Activated naive CD8-positive, alpha-beta T cell treated with anti-CD3 and anti-CD28 coated beads, Interleukin-2, amount 50 U/mL, for 24 hours (primary cell): ENCODE results near the gene NPLOC4.
"Not testable (repeated sequence)": the region's sequence is repeated elsewhere in the genome, so short reads cannot be mapped to it uniquely, and the experiment has no call there.

Source experiments
- ATAC-seq: fragments of 150-1000 bp; cut with Tn5 transposase; one replicate; pipeline ENCODE4 v1.10.0; 2021
- DNase-seq: peaks from one replicate; pipeline ENCODE4 v3.0.0; 2021
- H3K27ac Mint-ChIP-seq: one replicate; pipeline ENCODE4 v1.8.0; 2021; ENCODE audit warnings: mild to moderate bottlenecking, mixed read lengths
- H3K27me3 Mint-ChIP-seq: one replicate; pipeline ENCODE4 v1.8.0; 2021; ENCODE audit warnings: mixed read lengths
- H3K36me3 Mint-ChIP-seq: one replicate; pipeline ENCODE4 v1.8.0; 2021; ENCODE audit warnings: low read depth, mixed read lengths
- H3K4me1 Mint-ChIP-seq: one replicate; pipeline ENCODE4 v1.8.0; 2021; ENCODE audit warnings: mixed read lengths
- H3K4me3 Mint-ChIP-seq: one replicate; pipeline ENCODE4 v1.8.0; 2021; ENCODE audit warnings: mild to moderate bottlenecking, moderate library complexity, mixed read lengths
- H3K9me3 Mint-ChIP-seq: one replicate; pipeline ENCODE4 v1.8.0; 2021; ENCODE audit warnings: mixed read lengths

The NPLOC4 gene

GRCh38 chr17:81630274-81630673, 6.6 kb downstream of the NPLOC4 start:
- Mint-ChIP-seq H3K27ac (no peak overlapping the region), H3K4me3 (no peak overlapping the region), H3K4me1 (peaks cover 13% of the 10 kb centered on the region), H3K36me3 (peaks cover 37% of the 10 kb centered on the region), H3K27me3 (no peaks in the 10 kb centered on the region), H3K9me3 (no peaks in the 10 kb centered on the region)
- DNase-seq (no peak), ATAC-seq (no peak)

GRCh38 chr17:81621494-81622130, 15.3 kb downstream of the NPLOC4 start:
- no peak for DNase-seq
- ATAC-seq: no peak
- Mint-ChIP-seq H3K36me3 (peaks cover 57% of the 10 kb centered on the region), H3K4me1 (peaks cover 7% of the 10 kb centered on the region), H3K27me3 (no peaks in the 10 kb centered on the region), H3K4me3 (no peak overlapping the region), H3K27ac (no peak overlapping the region), H3K9me3 (no peaks in the 10 kb centered on the region)

- peaks cover 34% of the 10 kb centered on the region for H3K4me1 Mint-ChIP-seq
- H3K36me3 Mint-ChIP-seq: peaks cover 55% of the 10 kb centered on the region
- H3K27ac Mint-ChIP-seq, H3K9me3 Mint-ChIP-seq, H3K27me3 Mint-ChIP-seq, DNase-seq, H3K4me3 Mint-ChIP-seq, ATAC-seq: not testable (repeated sequence)
These were observed 18.6 kb downstream of the NPLOC4 start for GRCh38 chr17:81618307-81618706.

GRCh38 chr17:81616877-81617276, 20.0 kb downstream of the NPLOC4 start:
- H3K27ac Mint-ChIP-seq: no peak overlapping the region
- DNase-seq (no peak), ATAC-seq (no peak)
- H3K9me3 Mint-ChIP-seq: no peaks in the 10 kb centered on the region
- peaks cover 36% of the 10 kb centered on the region for H3K4me1 Mint-ChIP-seq
- no peaks in the 10 kb centered on the region for H3K27me3 Mint-ChIP-seq
- no peak overlapping the region for H3K4me3 Mint-ChIP-seq
- H3K36me3 Mint-ChIP-seq: peaks cover 62% of the 10 kb centered on the region

- ATAC-seq (no peak), DNase-seq (no peak)
- Mint-ChIP-seq H3K27ac (peak overlapping the region; percentile 93), H3K4me3 (no peak overlapping the region), H3K9me3 (no peaks in the 10 kb centered on the region), H3K4me1 (peaks cover 36% of the 10 kb centered on the region), H3K27me3 (no peaks in the 10 kb centered on the region), H3K36me3 (peaks cover 49% of the 10 kb centered on the region)
These were observed 21.4 kb downstream of the NPLOC4 start for GRCh38 chr17:81615401-81615930.

GRCh38 chr17:81612172-81612970, 24.5 kb downstream of the NPLOC4 start:
- no peaks in the 10 kb centered on the region for H3K9me3 Mint-ChIP-seq
- no peak overlapping the region for H3K4me3 Mint-ChIP-seq
- peaks cover 47% of the 10 kb centered on the region for H3K4me1 Mint-ChIP-seq
- H3K36me3 Mint-ChIP-seq: peaks cover 48% of the 10 kb centered on the region
- DNase-seq (no peak), ATAC-seq (no peak)
- no peak overlapping the region for H3K27ac Mint-ChIP-seq
- H3K27me3 Mint-ChIP-seq: no peaks in the 10 kb centered on the region

GRCh38 chr17:81609541-81610311, 27.2 kb downstream of the NPLOC4 start:
- Mint-ChIP-seq H3K4me1 (peaks cover 27% of the 10 kb centered on the region), H3K27me3 (no peaks in the 10 kb centered on the region), H3K4me3 (no peak overlapping the region), H3K27ac (no peak overlapping the region), H3K9me3 (no peaks in the 10 kb centered on the region), H3K36me3 (peaks cover 46% of the 10 kb centered on the region)
- no peak for ATAC-seq
- no peak for DNase-seq

- H3K9me3 Mint-ChIP-seq: no peaks in the 10 kb centered on the region
- H3K4me1 Mint-ChIP-seq: peaks cover 16% of the 10 kb centered on the region
- H3K27me3 Mint-ChIP-seq: no peaks in the 10 kb centered on the region
- H3K27ac Mint-ChIP-seq: no peak overlapping the region
- DNase-seq: no peak
- H3K36me3 Mint-ChIP-seq: peaks cover 46% of the 10 kb centered on the region
- no peak overlapping the region for H3K4me3 Mint-ChIP-seq
- ATAC-seq: no peak
These were observed 28.3 kb downstream of the NPLOC4 start for GRCh38 chr17:81608605-81609004.

- peaks cover 40% of the 10 kb centered on the region for H3K36me3 Mint-ChIP-seq
- peak overlapping the region; percentile 59 for H3K27ac Mint-ChIP-seq
- DNase-seq (peak; percentile 24), ATAC-seq (peak; percentile 86)
- no peaks in the 10 kb centered on the region for H3K27me3 Mint-ChIP-seq
- peaks cover 13% of the 10 kb centered on the region for H3K4me1 Mint-ChIP-seq
- no peak overlapping the region for H3K4me3 Mint-ChIP-seq
- no peaks in the 10 kb centered on the region for H3K9me3 Mint-ChIP-seq
These were observed 28.8 kb downstream of the NPLOC4 start for GRCh38 chr17:81608082-81608481.

GRCh38 chr17:81607431-81607830, 29.5 kb downstream of the NPLOC4 start:
- Mint-ChIP-seq H3K36me3 (peaks cover 37% of the 10 kb centered on the region), H3K4me1 (peaks cover 13% of the 10 kb centered on the region), H3K27ac (peak overlapping the region; percentile 59), H3K9me3 (no peaks in the 10 kb centered on the region), H3K27me3 (no peaks in the 10 kb centered on the region), H3K4me3 (no peak overlapping the region)
- ATAC-seq (no peak), DNase-seq (no peak)

GRCh38 chr17:81603846-81604610, 32.9 kb downstream of the NPLOC4 start:
- DNase-seq: no peak
- no peak overlapping the region for H3K27ac Mint-ChIP-seq

GRCh38 chr17:81601525-81602120, 35.3 kb downstream of the NPLOC4 start:
- DNase-seq (peak; percentile 23), ATAC-seq (peak; percentile 96)
- Mint-ChIP-seq H3K4me1 (peaks cover 9% of the 10 kb centered on the region), H3K36me3 (peaks cover 50% of the 10 kb centered on the region), H3K27me3 (no peaks in the 10 kb centered on the region), H3K4me3 (no peak overlapping the region), H3K9me3 (no peaks in the 10 kb centered on the region), H3K27ac (no peak overlapping the region)

More at GRCh38 chr17:81603846-81604610, 32.9 kb downstream of the NPLOC4 start:
- Mint-ChIP-seq H3K36me3 (peaks cover 43% of the 10 kb centered on the region), H3K9me3 (no peaks in the 10 kb centered on the region), H3K4me3 (no peak overlapping the region), H3K4me1 (peaks cover 12% of the 10 kb centered on the region), H3K27me3 (no peaks in the 10 kb centered on the region)
- ATAC-seq: no peak

GRCh38 chr17:81599719-81600486, 37.0 kb downstream of the NPLOC4 start:
- DNase-seq (no peak), ATAC-seq (no peak)
- H3K4me1 Mint-ChIP-seq: peaks cover 9% of the 10 kb centered on the region
- no peaks in the 10 kb centered on the region for H3K27me3 Mint-ChIP-seq
- H3K36me3 Mint-ChIP-seq: peaks cover 50% of the 10 kb centered on the region
- no peak overlapping the region for H3K4me3 Mint-ChIP-seq
- H3K9me3 Mint-ChIP-seq: no peaks in the 10 kb centered on the region
- H3K27ac Mint-ChIP-seq: no peak overlapping the region
